Measurements from ENCODE around the gene MAPKAP1. TPM values are rescaled to one million over a fixed set of nuclear protein-coding genes. Genes with fewer than 3 reads are reported as not detected.

MAPKAP1 gene
- total RNA-seq, 1 donor from 2014 or later = 44.9 TPM

DNA sequence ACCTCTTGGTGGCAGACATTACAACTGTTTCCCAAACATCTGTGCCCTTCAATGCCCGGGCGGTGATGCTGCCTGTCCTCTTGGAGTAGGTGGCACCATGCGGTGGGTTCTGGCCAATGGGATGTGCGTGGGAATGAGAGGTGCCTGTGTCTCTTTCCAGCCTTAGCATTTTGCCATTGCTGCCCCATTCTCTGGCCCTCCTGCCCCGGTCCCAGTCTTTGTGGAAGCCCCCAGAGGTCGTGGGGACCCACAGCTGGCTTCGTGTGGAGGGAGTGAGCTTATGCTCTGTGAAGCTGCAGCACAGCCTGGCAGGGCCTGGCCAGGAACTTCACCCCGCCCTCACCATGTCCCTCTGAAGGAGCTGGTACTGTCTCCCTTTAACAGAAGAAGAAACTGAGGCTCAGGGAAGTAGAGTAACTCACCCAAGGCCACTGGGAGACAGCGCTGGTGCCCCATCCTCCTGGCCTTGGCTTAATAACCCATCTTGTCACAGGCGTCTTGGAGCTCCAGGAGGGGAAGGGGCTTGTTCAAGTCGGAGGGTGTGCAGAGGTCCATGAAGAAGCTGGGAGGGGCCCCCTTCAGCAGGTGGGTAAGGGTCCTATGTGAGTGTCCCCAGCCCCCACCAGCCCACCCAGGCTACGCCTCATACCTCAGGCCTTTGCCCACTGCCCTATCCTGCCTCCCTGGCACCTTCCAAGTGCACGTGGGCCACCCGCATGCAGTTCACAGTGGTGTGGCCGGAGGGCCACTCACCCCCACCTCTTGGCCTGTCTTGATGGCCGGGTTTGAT is 271.8 kb downstream of the MAPKAP1 start:
- no peak for DNase-seq (ENCODE audit: low read depth in 2 of 2)

DNA sequence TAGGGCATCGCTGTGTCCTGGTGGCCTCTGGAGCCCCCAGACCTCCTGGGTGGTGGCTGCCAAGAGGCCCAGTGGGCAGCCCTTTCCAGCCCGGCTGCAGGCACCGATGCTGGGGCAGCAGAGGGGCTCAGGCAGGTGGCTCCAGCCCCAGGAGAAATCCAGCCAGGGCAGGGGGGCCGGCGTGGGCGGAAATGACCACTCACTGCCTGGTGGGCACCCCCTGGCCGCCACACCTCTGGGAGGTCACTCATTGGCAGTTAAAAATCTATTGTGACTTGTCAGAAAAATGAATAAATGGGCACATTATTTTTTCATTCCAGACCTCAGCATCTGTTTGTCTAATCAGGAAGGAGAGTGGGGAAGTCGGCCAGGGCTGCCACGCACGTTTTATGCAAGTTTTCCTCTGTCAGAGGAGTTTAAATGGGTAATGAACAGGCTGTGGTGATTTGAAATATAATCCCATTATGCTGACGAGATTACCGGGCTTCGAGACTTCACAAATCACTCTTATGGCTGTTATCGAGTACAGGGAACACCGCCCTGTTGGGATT is 273.5 kb downstream of the MAPKAP1 start:
- DNase-seq (ENCODE audit: low read depth in 2 of 2) = peak in 1 of 2 donors; percentile 24

DNA sequence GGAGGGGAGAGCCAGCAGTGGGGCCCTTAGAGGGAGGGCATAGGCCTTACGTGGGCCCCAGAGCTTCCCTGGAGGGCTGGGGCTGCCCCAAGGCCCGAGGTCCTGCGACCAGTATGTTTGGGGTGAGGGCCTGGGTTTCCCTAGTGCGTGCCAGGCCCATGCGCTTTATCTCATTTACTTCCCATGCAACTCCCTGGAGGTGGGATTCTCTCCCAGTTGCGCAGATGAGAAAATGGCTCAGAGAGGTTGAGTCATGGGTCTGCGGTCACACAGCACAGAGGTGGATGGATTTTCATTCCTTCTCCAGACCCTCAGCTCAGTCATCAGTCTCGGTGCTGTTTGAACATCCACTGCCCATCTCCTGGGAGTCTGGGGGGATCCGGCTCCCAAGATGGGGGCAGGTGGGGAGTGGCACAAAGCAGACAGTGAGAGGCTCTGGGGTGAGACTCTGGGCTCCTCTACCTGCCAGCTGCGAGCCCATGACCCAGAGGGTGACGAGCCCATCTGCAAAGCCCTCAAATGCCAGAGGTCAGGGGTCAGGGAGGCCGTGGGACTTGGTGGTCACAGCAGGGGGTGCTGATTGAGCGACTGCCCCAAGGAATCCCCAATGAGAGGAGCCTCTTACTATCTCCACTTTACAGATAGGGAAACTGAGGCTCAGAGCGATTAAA is 274.2 kb downstream of the MAPKAP1 start:
- no peak for DNase-seq (ENCODE audit: low read depth in 2 of 2)

DNA sequence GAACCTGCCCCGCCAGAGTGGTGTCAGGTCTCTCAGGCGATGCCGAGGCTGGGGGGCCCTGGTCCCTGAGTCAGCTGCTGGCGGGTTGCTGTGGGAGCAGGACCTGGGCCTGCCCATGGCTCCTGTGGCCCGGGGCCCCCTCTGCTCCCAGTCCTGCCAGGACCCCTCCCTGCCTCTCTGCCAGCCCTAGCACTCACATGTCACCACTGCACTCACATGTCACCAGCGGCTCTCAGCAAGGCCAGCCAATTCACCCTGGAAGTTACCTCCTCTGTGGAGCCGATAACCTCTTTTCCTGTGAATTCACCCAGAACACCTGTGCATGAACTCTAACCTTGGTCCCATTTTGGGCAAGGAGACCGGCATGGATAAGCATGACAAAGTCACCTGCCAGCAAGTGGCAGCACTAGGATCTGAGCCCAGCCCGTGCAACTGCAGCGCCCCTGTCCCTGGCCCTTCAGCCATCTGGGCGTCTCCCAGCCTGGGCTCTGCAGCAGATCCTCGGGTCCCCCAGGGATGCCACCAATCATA is 275.2 kb downstream of the MAPKAP1 start:
- DNase-seq (ENCODE audit: low read depth in 2 of 2) = no peak

DNA sequence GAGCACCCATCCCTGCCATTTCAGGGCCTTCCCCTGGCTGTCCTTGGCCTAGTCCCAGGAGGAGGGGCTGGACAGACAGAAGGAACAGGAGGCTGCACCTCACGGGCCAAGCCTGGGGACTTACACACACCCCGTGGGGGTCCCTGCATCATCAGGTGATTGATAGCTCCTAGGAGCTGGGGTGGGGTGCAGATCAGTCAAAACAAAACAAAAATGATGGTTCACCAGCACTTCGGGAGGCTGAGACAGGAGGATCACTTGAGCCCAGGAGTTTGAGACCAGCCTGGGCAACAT is 276.0 kb downstream of the MAPKAP1 start:
- no peak for DNase-seq (ENCODE audit: low read depth in 2 of 2)

DNA sequence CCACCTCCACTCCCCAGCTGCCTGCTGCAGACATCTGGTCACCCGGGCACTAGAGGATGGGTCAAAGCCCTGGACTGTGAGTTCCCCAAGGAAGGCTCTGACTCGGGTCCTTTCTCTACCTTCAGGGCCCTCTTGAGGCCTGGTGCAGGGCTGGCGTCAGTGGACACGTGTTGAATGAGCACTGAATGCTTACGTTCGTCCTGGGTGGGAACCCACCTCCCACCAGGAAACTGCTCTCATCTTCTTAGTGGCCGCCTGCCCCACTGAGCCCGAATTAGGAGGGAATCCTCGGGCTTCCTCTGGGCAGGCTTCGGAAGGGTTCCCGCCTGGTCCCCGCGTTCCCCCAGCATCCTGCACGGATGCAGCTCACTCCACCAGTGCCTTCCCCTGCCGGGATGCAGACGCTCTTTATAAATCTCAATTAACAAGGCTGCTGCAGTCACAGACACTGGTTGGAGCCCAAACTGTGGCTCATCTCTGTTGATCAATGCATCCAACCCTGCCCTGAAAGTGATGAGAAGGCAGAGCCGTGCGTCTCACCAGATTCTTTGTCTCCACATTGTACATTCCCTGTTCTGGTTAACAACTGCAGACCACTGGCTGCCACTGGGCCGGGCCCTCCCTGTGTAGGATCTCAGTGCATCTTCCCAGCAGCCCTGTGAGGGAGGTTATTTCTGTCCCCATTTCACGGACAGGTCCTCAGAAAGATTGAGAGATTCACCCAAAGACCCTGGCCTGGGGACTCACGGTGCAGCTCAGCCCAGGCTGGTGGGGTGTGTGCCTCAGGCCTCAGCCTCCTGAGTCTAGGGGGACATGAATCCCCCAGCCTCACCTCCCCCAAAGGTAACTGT is 276.6 kb downstream of the MAPKAP1 start:
- no peak for DNase-seq (ENCODE audit: low read depth in 2 of 2)

DNA sequence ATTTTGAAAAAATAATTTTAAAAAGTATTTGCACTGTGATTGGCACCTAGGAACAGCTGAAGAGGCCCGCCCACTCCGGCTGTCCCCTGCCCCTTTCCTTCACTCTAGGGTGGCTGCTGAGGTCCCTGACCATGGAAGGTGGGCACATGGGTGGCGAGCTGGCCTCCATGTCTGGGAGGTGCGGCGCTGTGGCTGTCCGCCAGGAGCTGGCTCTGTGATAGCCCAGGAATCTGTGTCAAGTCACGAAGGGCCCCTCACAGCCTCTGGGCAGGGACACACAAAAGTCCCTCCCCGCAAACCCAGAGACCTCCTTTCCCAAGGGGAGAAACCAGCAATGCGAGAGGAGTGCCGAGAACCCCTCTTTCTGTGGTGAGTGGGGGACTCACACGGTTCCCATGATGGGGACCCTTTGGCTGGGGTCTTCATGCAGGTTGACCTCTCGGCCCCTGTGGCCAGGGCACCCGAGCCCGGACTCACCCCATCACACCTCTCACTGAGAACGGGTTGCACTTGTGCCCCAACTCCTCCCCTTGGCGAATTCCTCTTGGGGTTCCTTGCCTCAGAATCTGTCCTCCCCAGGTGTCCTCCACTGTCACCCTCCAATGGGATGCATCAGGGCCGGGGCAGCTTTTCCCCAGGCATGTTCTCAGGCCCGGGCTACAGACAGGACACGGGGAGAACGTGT is 277.4 kb downstream of the MAPKAP1 start:
- DNase-seq (ENCODE audit: low read depth in 2 of 2) = no peak

DNA sequence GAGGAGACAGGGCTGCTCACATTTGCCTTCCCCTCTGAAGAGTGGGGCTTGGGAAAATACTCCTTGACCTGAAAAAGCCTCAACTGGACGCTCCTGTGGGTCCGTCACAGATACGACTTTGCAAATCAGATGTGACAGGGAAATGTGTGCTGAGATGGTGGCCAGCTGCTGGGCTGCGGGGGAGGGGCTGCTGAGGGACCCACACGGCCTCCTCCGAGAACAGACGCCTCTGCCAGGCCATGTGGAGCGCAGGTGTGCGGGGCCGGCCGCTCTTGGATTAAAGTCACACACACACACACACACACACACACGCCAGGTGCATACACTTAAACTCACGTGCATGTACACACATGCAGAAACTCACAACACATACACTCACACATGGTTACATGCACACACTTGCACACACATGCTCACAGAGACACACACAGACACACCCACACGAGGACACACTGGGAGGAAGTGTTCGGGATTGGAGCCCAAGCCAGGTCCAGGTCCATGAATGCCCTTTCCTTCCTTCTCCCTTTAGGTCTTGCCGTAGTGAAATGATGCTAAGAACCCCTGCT is 278.0 kb downstream of the MAPKAP1 start:
- no peak for DNase-seq (ENCODE audit: low read depth in 2 of 2)

DNA sequence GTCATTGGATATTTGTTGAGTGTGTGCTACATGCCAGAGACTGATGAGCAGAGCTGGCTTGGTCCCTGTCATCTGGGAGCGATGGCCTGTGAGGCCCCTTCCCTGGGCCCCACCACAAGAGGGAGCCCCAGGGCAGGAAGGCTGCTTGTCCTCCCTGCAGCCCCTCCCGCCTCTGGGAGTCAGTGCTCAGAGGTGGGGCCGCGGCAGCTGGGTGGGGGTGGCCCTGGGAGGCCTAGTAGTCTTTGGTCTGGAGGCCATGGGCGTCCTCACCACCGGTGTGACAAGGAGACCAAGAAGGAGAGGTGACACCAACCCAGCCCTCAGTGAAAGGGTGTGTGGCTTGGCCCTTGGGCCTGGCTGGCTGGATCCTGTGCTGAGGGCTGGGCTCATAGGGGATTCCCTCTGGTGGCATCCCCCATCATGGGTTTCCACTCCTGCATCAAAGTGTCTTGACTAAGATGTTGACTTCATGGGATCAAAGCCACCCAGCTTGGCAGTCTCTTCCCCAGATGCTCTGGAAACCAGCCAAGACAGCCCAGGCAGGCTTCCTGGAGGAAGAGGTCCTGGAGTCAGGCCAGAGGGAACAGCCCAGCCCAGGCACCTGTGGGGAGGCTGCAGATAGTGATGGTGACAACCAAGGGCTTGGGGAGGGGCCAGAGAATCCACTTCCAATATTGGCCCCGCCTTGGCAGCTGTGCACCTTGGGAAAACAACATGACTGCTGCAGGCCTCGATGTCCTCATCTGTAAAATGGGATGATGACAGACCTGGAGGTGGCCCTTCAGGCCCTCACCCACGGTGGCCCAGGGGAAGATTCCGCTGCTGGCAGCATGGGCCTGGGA is 278.7 kb downstream of the MAPKAP1 start:
- peak in 1 of 2 donors; percentile 19 for DNase-seq (ENCODE audit: low read depth in 2 of 2)

DNA sequence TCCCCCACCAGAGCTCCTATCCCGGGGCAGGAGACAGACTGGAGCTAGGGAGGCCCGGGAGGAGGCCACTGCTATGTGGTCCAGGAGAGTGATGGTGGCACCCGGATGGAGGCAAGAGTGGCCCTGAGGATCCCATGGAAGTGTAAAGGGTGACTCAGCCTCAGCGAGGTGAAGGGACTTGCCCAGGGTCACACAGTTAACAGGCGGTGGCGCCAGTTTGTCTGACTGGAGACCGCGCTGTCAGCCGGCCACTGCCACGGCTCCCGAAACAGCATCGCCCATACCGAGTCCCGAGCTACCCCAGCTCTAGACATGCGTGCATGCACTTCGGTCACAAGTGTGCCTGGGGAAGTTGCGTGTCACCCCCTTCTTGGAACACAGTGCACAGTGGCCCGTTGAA is 279.5 kb downstream of the MAPKAP1 start:
- no peak for DNase-seq (ENCODE audit: low read depth in 2 of 2)

DNA sequence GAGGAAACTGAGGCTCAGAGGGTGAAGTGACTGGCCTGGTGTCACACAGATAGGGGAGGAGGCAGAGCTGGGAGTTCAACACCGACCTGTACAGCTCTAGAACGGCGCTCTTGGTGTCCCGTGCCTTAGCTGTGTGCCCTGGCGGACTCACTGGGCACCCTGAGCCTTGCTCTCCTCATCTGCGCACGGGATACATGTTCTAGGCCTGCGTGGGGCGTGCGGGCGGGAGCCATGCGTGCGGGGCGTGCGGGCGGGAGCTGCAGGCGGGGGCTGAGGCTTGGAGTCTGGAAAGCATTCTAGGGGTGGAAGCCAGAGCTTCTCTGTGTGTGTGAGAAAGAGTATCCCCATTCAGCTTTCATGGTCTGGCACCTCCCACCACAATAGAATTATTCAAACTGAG is 280.1 kb downstream of the MAPKAP1 start:
- no peak for DNase-seq (ENCODE audit: low read depth in 2 of 2)

DNA sequence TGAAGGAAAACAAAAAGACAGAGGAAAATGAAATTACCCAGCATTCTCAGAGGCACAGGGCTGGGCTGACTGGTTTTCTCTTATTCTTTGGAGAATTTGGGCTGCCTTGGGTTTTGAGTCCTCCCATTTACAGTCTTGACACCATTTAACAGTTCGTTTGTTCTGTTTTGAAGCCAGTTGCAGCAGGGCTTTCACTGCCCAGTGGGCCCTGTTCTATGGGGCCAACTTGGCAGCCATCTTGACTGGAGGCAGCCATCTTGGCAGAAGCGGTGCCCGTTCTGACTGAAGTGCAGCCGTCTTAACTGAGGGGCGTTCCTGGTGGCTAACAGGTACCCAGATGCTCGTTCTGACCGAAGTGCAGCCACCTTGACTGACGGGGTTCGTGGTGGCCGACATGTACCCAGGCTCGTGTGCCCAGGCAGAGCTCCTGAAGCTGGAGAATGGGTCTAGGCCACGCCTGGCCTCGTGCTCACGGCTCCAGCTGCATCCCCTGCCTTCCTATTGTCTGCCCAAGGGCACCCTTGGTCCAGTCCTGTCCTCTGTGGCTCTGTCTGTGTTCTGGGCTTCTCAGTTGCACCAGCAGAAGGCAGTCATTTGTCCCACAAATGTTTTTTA is 281.0 kb downstream of the MAPKAP1 start:
- DNase-seq (ENCODE audit: low read depth in 2 of 2) = no peak

DNA sequence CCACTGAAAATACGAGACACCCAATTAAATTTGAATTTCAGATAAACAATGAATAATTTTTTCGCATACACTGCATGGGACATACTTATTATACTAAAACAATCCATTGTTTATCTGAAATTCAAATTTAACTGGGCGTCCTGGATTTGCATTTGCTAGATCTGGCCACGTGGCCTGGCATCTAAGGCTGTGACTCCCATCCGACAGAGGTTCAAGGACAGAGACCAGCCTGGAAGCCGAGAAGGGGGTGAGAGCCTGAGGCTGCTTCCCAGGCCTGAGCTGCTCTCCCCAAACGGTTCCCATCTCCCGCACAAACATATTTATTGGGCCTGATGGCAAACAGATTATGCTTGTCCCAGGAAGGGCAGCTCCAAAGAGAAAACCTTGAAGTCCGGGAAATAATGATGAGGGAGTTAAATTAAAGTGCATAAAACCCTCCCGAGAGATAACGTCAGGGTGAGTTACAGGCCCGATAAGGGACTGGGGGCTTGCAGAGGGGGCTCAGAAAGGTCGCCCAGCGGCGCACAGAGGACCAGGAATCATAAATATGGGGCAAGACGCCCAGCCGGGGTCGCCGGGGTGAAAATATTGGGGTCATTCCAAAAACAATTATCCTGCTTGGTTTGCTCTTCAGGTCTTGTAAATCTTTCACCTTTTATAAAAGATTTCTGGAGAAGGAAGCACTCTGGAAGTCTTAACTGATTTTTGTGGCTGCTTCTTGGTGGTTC is 281.7 kb downstream of the MAPKAP1 start:
- DNase-seq (ENCODE audit: low read depth in 2 of 2) = no peak

DNA sequence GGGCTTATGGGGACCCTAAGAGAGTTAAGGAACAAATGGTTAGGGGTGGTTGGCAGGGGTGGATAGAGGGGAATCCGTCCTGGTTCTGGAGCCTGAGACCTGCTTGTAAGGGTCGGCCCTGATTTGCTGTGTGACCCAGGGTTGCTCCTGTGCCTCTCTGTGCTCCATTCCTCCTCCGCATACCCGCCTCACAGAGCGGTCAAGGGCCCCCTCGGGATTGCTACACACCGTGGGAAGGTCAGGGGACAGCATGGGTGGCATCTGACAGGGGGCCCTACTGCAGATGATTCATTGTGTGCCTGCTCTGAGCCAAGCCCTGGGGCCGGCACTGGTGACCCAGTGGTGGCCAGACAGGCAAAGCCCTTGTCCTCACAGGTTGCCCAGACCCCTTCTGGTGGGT is 283.0 kb downstream of the MAPKAP1 start:
- no peak for DNase-seq (ENCODE audit: low read depth in 2 of 2)

DNA sequence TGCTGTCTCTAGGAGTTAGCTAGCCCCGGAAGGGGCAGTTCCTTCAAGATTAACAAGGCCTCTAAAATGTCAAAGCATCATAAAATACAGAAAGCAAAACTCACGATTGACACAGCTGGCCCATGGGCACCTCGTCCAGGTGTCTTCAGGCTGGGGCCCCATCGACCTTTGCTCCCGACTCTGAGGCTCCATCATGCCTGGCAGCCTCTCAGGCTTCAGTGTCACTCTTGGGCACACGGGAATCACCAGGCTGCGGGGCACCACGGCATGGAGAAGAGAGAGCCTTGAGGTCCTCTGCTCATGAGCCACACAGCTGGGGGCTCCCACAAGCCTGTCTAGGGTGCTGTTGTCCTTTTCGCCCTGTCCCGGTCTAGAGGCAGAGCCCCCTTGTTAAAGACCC is 284.2 kb downstream of the MAPKAP1 start:
- DNase-seq (ENCODE audit: low read depth in 2 of 2) = no peak

DNA sequence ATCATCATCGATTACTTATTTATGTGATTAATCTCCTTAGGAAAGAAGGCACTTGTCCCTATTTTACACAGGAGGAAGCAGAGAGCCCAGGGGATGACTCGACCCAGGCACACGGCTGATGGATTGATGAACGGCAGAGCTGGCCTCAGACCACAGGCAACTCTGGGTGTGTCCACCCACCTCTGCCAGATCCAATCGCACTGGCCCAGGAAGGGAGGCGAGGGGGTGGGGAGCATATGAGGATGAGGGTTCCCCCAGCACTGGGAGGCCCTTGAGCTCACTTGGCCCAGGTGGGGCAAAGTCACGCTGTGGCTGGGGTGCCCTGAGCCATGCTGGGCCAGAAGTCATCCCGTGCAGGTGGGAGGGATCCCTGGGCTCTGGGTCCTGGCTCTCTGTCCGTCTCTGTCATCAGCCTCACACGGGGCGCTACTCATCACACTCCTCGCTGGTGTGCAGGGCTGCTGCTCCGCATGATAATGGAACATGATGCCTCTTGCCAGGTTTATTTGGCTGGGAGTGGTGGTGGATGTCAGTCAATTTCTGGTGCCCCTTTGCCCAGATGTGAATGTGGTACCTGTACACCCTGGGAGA is 285.3 kb downstream of the MAPKAP1 start:
- DNase-seq (ENCODE audit: low read depth in 2 of 2) = no peak

DNA sequence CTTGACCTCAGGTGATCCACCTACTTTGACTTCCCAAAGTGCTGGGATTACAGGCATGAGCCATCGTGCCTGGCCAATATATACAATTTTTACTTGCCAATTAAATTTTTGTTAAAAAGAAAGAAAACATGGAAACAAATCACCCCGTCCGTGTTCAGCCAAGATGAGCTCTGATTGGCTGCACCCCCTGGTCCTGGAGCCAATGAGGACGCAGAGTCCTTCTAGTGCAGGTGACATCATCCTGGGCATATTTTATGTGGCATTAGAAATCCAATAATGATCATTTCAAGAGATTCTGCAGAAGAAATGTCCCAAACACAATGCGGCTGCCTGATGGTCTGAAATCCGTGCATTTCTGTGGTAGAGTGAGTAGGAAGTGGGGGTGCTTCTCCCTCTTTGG is 285.8 kb downstream of the MAPKAP1 start:
- no peak for DNase-seq (ENCODE audit: low read depth in 2 of 2)

DNA sequence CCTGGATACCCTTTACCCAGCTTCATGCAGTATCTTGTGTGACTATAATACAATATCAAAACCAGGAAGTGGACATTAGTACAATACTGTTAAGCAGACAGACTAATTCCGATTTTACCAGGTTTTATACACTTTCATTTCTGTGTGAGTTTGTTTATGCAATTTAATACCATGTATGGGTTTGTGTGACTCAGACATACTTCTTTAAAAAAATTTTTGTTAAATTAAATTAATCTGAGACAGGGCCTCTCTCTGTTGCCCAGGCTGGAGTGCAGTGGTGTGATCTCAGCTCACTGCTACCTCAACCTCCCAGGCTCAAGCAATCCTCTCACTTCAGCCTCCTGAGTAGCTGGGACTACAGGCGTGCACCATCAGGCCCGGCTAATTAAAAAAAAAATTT is 288.6 kb downstream of the MAPKAP1 start:
- DNase-seq (ENCODE audit: low read depth in 2 of 2) = no peak

DNA sequence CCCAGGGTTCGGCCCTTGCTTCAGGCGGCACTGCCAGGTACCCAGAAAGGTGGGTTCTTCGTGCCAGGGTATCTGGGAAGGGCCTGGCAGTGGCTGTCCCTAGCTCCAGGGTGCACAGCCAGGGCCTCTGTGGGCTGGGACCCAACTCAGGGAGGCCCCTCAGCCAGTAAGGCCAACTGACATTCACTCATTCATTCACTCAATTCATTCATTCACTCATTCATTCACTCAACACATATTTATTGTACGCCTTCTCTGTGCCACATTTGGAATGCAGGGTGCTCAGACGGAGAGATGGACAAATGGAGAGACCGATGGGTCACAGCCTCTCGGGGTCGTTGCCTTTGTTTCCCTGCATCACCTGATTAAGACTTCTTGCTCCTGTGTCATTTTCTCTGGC is 290.5 kb downstream of the MAPKAP1 start:
- DNase-seq (ENCODE audit: low read depth in 2 of 2) = no peak
